GM21529 (cell line): Measurements from ENCODE around the gene PARP4.
"Not testable (repeated sequence)": the region's sequence is repeated elsewhere in the genome, so short reads cannot be mapped to it uniquely, and the experiment has no call there.

ENCODE experiments used
- ATAC-seq: cut with Tn5 transposase; IDR thresholded peaks from one replicate; pipeline ENCODE4 v1.9.1; 2021; ENCODE audit not compliant: unreplicated experiment

Gene PARP4

GRCh38 chr13:24380227-24380626 is 132.4 kb downstream of the PARP4 start:
- ATAC-seq = not testable (repeated sequence)

GRCh38 chr13:24371273-24371672 is 141.3 kb downstream of the PARP4 start:
- ATAC-seq = not testable (repeated sequence)
